ENCODE data around the gene NFRKB.
"Not testable (repeated sequence)": the region's sequence is repeated elsewhere in the genome, so short reads cannot be mapped to it uniquely, and the experiment has no call there.

Gene NFRKB

DNA sequence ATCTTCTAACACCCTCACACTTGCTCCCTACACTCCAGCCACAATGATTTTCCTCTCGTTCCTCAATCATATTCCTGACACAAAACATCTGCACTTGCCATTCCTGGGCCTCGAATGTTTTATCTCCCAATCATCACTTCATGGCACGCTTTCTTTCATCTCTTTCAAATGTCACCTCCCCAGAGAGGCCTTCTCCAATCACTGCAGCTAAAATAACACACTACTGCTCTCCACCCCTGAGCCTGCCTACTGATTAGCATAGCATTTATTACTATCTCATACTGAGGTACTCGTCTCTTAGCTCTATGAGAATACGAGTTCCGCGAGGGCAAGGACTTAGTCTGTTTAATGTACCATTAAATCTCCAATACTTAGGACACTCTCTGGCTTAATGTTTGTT is 23.5 kb downstream of the NFRKB start:
- DNase-seq (ENCODE audit: low read depth) = no peak
- TF ChIP-seq, protein P1, sequence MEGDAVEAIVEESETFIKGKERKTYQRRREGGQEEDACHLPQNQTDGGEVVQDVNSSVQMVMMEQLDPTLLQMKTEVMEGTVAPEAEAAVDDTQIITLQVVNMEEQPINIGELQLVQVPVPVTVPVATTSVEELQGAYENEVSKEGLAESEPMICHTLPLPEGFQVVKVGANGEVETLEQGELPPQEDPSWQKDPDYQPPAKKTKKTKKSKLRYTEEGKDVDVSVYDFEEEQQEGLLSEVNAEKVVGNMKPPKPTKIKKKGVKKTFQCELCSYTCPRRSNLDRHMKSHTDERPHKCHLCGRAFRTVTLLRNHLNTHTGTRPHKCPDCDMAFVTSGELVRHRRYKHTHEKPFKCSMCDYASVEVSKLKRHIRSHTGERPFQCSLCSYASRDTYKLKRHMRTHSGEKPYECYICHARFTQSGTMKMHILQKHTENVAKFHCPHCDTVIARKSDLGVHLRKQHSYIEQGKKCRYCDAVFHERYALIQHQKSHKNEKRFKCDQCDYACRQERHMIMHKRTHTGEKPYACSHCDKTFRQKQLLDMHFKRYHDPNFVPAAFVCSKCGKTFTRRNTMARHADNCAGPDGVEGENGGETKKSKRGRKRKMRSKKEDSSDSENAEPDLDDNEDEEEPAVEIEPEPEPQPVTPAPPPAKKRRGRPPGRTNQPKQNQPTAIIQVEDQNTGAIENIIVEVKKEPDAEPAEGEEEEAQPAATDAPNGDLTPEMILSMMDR (conservative IDR thresholded peaks at IDR 0.05; ENCODE audit: low read length) = no peak

DNA sequence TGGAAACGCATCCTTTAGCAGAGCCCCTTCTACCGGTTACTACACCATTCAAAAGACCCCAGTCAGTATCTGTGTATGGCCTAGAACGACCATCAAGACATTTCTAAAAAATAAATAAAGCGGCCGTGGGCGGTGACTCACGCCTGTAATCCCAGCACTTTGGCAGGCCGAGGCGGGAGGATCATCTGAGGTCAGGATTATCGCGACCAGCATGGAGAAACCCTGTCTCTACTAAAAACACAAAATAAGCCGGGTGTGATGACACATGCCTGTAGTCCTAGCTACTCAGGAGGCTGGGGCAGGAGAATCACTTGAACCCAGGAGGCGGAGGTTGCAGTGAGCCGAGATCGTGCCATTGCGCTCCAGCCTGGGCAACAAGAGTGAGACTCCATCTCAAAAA is 26.8 kb downstream of the NFRKB start:
- not testable (repeated sequence) for H3K4me3 ChIP-seq (ENCODE audit: low read length); DNase-seq (ENCODE audit: low read depth)

More for the DNA sequence above, 23.5 kb downstream of the NFRKB start:
- no peak overlapping the region for H3K4me3 ChIP-seq (ENCODE audit: low read length)

DNA sequence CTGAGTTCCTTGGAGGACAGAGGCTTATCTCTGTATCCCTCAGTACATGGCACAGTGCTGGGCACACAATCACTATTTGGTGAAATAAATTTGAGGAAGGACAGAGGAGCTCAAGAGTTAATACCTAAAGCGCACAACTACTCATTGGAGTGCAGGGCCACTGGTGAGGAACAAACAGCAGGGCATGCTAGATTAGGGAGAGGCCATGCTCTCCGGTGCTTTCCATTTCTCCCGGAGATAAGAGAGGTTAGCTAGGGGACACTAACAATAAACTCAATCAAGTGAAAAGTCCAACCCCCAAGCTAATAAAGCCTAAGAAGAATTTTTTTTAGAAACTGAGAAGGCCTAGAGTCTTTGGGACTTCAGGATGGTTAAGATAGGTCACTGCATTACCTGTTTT is 29.1 kb downstream of the NFRKB start:
- DNase-seq (ENCODE audit: low read depth) = no peak
- TF ChIP-seq, protein P1 (conservative IDR thresholded peaks at IDR 0.05; ENCODE audit: low read length) = no peak
- no peak overlapping the region for H3K4me3 ChIP-seq (ENCODE audit: low read length)

DNA sequence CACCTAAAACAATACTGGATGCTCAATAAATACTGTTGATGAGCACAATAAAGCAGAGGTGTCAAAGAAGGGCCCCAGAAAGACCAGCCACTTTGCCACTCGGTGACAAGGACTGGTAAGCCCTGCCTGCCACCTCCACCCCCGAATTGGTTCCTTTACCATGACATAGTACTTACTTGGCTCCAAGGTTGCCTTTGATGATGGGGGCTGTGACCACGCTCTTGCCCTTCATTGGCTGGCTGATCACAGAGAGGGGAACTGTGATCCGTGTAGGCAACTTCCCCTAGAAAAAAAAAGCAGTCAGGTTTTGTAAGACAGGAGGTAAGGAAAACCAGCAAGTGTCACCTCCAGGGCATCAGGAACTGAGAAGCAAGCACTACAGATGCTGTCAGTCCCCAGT is 29.7 kb downstream of the NFRKB start:
- TF ChIP-seq, protein P1 (conservative IDR thresholded peaks at IDR 0.05; ENCODE audit: low read length) = no peak
- H3K4me3 ChIP-seq (ENCODE audit: low read length) = no peak overlapping the region
- no peak for DNase-seq (ENCODE audit: low read depth)

DNA sequence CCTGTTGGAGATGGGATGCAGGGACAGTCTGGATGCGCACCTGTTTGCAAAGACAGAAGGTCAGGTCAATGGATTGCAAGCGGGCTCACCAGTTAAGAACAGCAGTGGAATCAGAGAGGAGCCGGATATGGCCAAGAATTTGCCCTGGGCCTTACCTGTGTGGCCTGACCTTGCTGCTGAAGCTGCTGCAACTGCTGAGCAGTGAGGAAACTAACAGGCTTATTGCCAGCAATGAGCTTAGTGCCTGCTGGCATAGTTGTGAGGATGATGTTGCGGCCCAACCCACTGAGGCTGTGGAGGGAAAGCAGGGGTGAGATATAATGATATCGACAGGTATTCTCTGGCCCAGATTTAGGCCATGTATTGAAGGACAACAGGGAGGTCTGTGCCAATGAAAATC is 30.6 kb downstream of the NFRKB start:
- TF ChIP-seq, protein P1 (conservative IDR thresholded peaks at IDR 0.05; ENCODE audit: low read length) = no peak
- no peak for DNase-seq (ENCODE audit: low read depth)
- no peak overlapping the region for H3K4me3 ChIP-seq (ENCODE audit: low read length)

DNA sequence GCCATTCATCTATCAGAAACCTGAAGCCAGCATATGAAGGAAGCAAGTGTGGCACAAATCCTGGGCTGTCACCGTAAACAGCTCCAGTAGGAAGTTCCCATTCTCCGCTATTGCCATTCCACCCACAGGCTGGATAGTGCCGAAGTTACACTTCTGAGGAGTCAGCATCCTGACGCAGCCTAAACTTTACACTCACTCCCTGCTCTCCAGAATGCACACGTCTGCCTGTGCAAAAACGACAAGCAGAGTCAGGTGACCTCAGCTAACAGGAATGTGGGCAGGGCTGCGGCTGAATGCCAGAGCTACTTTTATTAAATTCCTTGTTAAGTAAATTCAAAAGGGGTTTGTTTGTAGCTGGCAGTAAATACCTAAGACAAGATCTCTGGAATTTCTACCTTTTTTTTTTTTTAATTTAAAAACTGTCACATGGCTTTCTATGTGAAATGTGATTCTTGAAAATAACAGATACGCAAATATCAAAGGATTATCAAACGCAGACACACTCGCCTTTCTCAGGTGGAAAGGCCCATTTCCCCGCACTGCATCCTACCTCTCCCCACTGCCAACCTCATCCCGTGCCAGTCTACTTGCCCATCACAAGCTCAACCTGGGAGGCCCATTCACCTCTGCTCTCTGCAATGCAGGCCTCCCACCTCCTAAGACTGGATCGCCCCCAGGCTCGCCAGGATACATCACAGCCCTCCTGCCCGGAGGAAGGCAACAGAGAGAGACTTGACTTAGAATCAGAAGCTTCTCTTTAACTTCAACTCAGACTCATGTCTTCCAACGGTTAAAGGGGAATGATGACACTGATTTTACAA is 33.5 kb downstream of the NFRKB start:
- TF ChIP-seq, protein P1 (conservative IDR thresholded peaks at IDR 0.05; ENCODE audit: low read length) = no peak
- H3K4me3 ChIP-seq (ENCODE audit: low read length) = no peak overlapping the region
- DNase-seq (ENCODE audit: low read depth) = peak; percentile 93

DNA sequence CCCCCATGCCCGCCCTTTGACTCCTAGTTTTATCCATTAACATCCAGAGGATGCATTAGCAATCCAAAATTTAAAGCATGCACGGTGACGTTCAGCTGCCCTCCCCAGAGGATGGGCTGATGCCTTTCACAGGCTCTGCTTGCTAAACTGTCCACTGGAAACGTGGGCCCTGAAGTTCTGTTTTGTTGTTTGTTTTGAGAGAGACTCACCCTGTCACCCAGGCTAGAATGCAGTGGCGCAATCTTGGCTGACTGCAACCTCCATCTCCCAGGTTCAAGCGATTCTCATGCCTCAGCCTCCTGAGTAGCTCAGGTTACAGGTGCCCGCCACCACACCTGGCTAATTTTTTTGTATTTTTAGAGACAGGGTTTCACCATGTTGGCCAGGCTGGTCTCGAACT is 39.3 kb downstream of the NFRKB start:
- no peak for DNase-seq (ENCODE audit: low read depth)
- TF ChIP-seq, protein P1 (conservative IDR thresholded peaks at IDR 0.05; ENCODE audit: low read length) = no peak
- H3K4me3 ChIP-seq (ENCODE audit: low read length) = no peak overlapping the region
